Measurements from ENCODE around the gene ISM1. TPM values are rescaled to one million over a fixed set of nuclear protein-coding genes. Genes with fewer than 3 reads are reported as not detected.

ISM1 gene
- total RNA-seq, 4 donors from 2014 or later: 0.55 to 0.64 TPM; not detected in 2

DNA sequence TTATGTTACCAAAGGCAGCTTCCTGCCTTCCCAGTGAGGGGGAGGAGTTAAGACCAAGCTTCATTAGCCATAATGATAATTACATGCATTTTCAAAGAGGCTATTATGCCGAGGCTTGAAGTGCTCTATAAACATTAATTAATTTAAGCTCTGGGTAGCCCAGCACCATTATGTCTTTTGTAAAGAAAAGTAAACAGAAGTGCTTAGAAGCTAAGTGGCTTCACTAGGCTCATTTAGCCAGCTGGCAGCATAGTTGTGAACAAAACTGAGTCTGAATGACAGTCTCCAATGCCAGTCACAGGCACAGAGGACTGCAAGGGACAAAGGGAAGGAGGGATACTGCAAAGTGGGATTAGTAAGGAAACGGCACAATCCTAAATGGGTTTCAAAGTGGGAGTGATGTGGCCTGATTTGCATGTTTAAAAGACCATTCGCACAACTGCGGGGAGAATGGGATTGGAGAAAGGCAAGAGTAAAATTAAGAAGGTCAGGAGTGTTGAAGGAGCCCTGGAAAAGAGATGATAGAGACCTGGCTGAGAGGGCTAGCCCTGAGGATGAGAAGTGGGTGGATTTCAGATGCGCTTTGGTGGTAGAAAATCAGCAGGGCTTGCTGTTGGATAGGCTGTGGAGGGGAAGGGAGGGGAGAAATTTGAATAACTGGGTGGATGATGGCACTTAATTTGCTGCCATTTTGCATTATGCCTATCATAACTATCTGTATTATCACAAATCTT is 20.1 kb upstream of the ISM1 start:
- Histone ChIP-seq H3K4me1 (no peaks in the 10 kb centered on the region), H3K9me3 (no peaks in the 10 kb centered on the region), H3K36me3 (no peaks in the 10 kb centered on the region), H3K4me3 (no peak overlapping the region), H3K27ac (no peak overlapping the region), H3K27me3 (no peaks in the 10 kb centered on the region)
- WGBS, 2 donors (ENCODE audit: low coverage in 1 of 2): 55 to 74% methylated on average over 5 of the region's 5 CpGs
- TF ChIP-seq POLR2A (IDR thresholded peaks at IDR 0.05): no peak
- TF ChIP-seq, protein P1, sequence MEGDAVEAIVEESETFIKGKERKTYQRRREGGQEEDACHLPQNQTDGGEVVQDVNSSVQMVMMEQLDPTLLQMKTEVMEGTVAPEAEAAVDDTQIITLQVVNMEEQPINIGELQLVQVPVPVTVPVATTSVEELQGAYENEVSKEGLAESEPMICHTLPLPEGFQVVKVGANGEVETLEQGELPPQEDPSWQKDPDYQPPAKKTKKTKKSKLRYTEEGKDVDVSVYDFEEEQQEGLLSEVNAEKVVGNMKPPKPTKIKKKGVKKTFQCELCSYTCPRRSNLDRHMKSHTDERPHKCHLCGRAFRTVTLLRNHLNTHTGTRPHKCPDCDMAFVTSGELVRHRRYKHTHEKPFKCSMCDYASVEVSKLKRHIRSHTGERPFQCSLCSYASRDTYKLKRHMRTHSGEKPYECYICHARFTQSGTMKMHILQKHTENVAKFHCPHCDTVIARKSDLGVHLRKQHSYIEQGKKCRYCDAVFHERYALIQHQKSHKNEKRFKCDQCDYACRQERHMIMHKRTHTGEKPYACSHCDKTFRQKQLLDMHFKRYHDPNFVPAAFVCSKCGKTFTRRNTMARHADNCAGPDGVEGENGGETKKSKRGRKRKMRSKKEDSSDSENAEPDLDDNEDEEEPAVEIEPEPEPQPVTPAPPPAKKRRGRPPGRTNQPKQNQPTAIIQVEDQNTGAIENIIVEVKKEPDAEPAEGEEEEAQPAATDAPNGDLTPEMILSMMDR (IDR thresholded peaks at IDR 0.05): no peak
- TF ChIP-seq POLR2AphosphoS5 (IDR thresholded peaks at IDR 0.05): no peak
- no peak for TF ChIP-seq EP300 (IDR thresholded peaks at IDR 0.05; ENCODE audit: low read depth)
- no peak for DNase-seq
- in situ Hi-C loops (cut with MboI; ENCODE audit: low pct_ligation_motif_present in 1 of 4, low pct_unique_long_range_greater_than_20kb in 1 of 4, low sequenced_read_pairs in 3 of 4): no loop called here
- intact Hi-C loops (cut with DNase I; ENCODE audit: low total_unique reads): no loop called here

DNA sequence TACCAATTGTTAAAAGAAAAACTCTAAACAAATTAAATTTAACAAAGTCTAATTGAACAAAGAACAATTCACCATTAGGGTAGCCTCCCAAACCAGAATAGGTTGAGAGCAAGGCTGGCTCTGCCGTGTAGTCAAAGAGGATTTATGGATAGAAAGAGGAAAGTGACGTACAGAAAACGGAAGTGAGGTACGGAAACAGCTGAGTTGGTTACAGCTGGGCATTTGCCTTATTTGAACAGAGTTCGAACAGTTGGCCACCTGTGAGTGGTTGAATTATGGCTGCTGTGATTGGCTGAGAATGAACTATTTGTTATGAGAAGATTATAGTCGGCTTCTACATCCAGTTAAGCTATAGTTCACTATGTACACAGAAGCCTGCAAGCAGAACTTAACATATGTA is 18.5 kb upstream of the ISM1 start:
- in situ Hi-C loops (cut with MboI; ENCODE audit: low pct_ligation_motif_present in 1 of 4, low pct_unique_long_range_greater_than_20kb in 1 of 4, low sequenced_read_pairs in 3 of 4) (no loop called here), intact Hi-C loops (cut with DNase I; ENCODE audit: low total_unique reads) (no loop called here)
- Histone ChIP-seq H3K4me1 (no peaks in the 10 kb centered on the region), H3K36me3 (no peaks in the 10 kb centered on the region), H3K27ac (no peak overlapping the region), H3K27me3 (no peaks in the 10 kb centered on the region), H3K4me3 (no peak overlapping the region), H3K9me3 (no peaks in the 10 kb centered on the region)
- WGBS, 2 donors (ENCODE audit: low coverage in 1 of 2): 38 to 50% methylated on average over 5 to 6 of the region's 6 CpGs
- no peak for DNase-seq
- TF ChIP-seq, protein P1 (IDR thresholded peaks at IDR 0.05): no peak
- TF ChIP-seq EP300 (IDR thresholded peaks at IDR 0.05; ENCODE audit: low read depth) (no peak), POLR2AphosphoS5 (IDR thresholded peaks at IDR 0.05) (no peak), POLR2A (IDR thresholded peaks at IDR 0.05) (no peak)

DNA sequence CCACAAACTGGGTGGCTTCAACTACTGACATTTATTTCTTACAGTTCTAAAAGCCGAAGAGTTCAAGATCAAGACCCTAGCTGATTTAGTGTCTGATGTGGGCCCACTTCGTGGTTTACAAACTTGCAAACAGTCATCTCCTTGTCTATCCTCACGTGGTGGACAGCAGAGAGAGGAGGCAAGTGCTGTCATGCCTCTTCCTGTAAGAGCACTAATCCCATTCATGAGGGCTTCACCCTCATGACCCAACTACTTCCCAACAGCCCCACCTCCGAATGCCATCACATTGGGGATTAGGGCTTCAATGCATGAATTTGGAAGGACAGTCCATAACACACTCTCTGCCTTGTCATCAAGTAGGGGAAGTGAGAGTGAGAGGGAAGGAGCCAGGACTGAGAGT is 15.6 kb upstream of the ISM1 start:
- no peak overlapping the region for H3K27ac ChIP-seq
- no peaks in the 10 kb centered on the region for H3K27me3 ChIP-seq
- no peak for DNase-seq
- no peaks in the 10 kb centered on the region for H3K36me3 ChIP-seq
- 76 to 100% methylated on average over 1 to 4 of the region's 4 CpGs for WGBS, 2 donors (ENCODE audit: low coverage in 1 of 2)
- TF ChIP-seq, protein P1 (IDR thresholded peaks at IDR 0.05): no peak
- TF ChIP-seq EP300 (IDR thresholded peaks at IDR 0.05; ENCODE audit: low read depth): no peak
- no peaks in the 10 kb centered on the region for H3K9me3 ChIP-seq
- intact Hi-C loops (cut with DNase I; ENCODE audit: low total_unique reads): no loop called here
- in situ Hi-C loops (cut with MboI; ENCODE audit: low pct_ligation_motif_present in 1 of 4, low pct_unique_long_range_greater_than_20kb in 1 of 4, low sequenced_read_pairs in 3 of 4): no loop called here
- H3K4me3 ChIP-seq: no peak overlapping the region
- H3K4me1 ChIP-seq: no peaks in the 10 kb centered on the region

DNA sequence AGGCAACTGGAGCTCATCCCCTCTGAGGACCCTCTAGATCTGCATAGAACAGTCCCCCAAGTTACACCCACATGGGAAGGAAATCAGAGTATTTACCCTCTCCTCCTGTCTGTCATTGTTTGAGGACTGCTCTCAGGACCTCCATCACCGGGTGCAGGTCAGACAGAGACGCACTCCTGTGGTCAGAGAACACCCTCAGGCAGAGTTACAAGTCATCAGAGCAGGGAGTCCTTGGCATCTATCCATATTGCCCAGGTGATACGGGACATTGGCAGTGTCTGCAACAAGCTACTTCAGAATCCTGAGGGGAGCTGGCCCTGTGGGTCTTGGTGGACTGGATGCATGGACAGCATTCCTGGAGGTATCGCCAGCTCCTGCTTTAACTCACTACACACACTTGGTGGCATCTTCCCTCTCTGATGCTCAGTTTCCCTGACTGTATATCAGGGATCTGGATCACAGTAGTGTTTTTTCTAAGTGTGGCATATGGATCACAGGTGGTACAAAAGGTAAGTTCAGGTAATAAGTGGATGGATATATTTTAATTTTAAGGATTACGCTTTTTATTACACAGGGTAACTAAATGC is 15.1 kb upstream of the ISM1 start:
- intact Hi-C loops (cut with DNase I; ENCODE audit: low total_unique reads): no loop called here
- Histone ChIP-seq H3K36me3 (no peaks in the 10 kb centered on the region), H3K27me3 (no peaks in the 10 kb centered on the region), H3K9me3 (no peaks in the 10 kb centered on the region), H3K27ac (no peak overlapping the region), H3K4me3 (no peak overlapping the region), H3K4me1 (no peaks in the 10 kb centered on the region)
- in situ Hi-C loops (cut with MboI; ENCODE audit: low pct_ligation_motif_present in 1 of 4, low pct_unique_long_range_greater_than_20kb in 1 of 4, low sequenced_read_pairs in 3 of 4): no loop called here
- TF ChIP-seq EP300 (IDR thresholded peaks at IDR 0.05; ENCODE audit: low read depth) (no peak), POLR2A (IDR thresholded peaks at IDR 0.05) (no peak), POLR2AphosphoS5 (IDR thresholded peaks at IDR 0.05) (no peak)
- TF ChIP-seq, protein P1 (IDR thresholded peaks at IDR 0.05): no peak
- DNase-seq: no peak
- WGBS, 2 donors (ENCODE audit: low coverage in 1 of 2): 87 to 100% methylated on average over 1 to 5 of the region's 5 CpGs

Data from transverse colon (tissue), 4 donors.